B cell (primary cell): ENCODE measurements around the gene SLC38A10. TPM values are rescaled to one million over a fixed set of nuclear protein-coding genes. Genes with fewer than 3 reads are reported as not detected.

Source experiments
- ATAC-seq: fragments of 200-7000 bp; cut with Tn5 transposase; one replicate; pipeline ENCODE4 v1.10.0; 2021; ENCODE audit warnings: low read depth, mild to moderate bottlenecking, moderate number of reproducible peaks, moderate library complexity
- CTCF ChIA-PET: fragments of 350-600 bp; sonication (Branson Sonifier 250); formaldehyde crosslinking; loops from one replicate; lab custom pipeline; 2021; ENCODE audit warnings: antibody characterized with exemption, inconsistent platforms; lab: Charles Lee
- POLR2A ChIA-PET: fragments of 350-600 bp; sonication (Branson Sonifier 250); formaldehyde crosslinking; loops from one replicate; lab custom pipeline; 2021; ENCODE audit warnings: antibody characterized with exemption; lab: Charles Lee
- DNase-seq: peaks from one replicate; pipeline ENCODE4 v3.0.0; 2013
- H2AFZ ChIP-seq: 2 replicates; pipeline ENCODE4 v1.6.1; 2012; ENCODE audit warnings: mild to moderate bottlenecking, low read depth, low read length; ENCODE audit not compliant: insufficient read depth, poor library complexity, severe bottlenecking
- H3K27ac ChIP-seq, 2 donors: 1 replicate in 1 of 2; 2 replicates in 1 of 2; pipeline ENCODE4 v1.5.1; 2012 to 2013; ENCODE audit warnings: low read length in 2 of 2, mild to moderate bottlenecking in 2 of 2, moderate library complexity in 1 of 2
- H3K27me3 ChIP-seq, 4 experiments: fragments of 200-600 bp in 1 of 4; sonication (generic) in 1 of 4; replicated peaks in 1 of 4; 1 replicate in 2 of 4; 2 replicates in 2 of 4; pipeline versions ENCODE4 v1.6.1 to v1.7.0; 2013 to 2016; ENCODE audit warnings: low read length in 3 of 4, mild to moderate bottlenecking in 2 of 4, mixed read lengths in 1 of 4, moderate library complexity in 1 of 4; ENCODE audit not compliant: insufficient read depth in 4 of 4, control insufficient read depth in 3 of 4; ENCODE audit errors: control extremely low read depth in 1 of 4
- H3K36me3 ChIP-seq, 2 experiments: replicated peaks in 1 of 2; 1 replicate in 1 of 2; 2 replicates in 1 of 2; pipeline versions ENCODE4 v1.6.1 to v1.7.1; 2013; ENCODE audit warnings: low read length in 1 of 2; ENCODE audit not compliant: insufficient read depth in 2 of 2, control insufficient read depth in 1 of 2; ENCODE audit errors: control extremely low read depth in 1 of 2, extremely low read depth in 1 of 2
- H3K4me1 ChIP-seq, 2 donors: fragments of 200-600 bp in 1 of 2; sonication (generic) in 1 of 2; 1 replicate in 1 of 2; 2 replicates in 1 of 2; pipeline versions ENCODE4 v1.5.1 to v1.6.1; 2013 to 2017; ENCODE audit warnings: low read length in 2 of 2; ENCODE audit not compliant: control insufficient read depth in 2 of 2, insufficient read depth in 2 of 2
- H3K4me2 ChIP-seq: replicated peaks from 2 replicates; pipeline ENCODE3; 2012; ENCODE audit warnings: mild to moderate bottlenecking, low read depth, low read length; ENCODE audit not compliant: poor library complexity, severe bottlenecking
- H3K4me3 ChIP-seq, 5 experiments: fragments of 200-600 bp in 1 of 5; sonication (generic) in 1 of 5; 1 replicate in 3 of 5; 2 replicates in 2 of 5; pipeline versions ENCODE4 v1.5.1 to v1.7.0; 2011 to 2016; ENCODE audit warnings: low read length in 4 of 5, mild to moderate bottlenecking in 4 of 5, low read depth in 2 of 5, control low read depth in 1 of 5, moderate library complexity in 1 of 5; ENCODE audit not compliant: insufficient read depth in 1 of 5; ENCODE audit errors: control extremely low read depth in 1 of 5, extremely low read depth in 1 of 5
- H3K79me2 ChIP-seq: fragments of 200-600 bp; sonication (generic); one replicate; pipeline ENCODE4 v1.6.0; 2016; ENCODE audit warnings: low read length; ENCODE audit not compliant: control insufficient read depth, insufficient read depth
- H3K9ac ChIP-seq: fragments of 200-600 bp; sonication (generic); 2 replicates; pipeline ENCODE4 v1.6.1; 2017; ENCODE audit warnings: mild to moderate bottlenecking, low read length, moderate library complexity
- H3K9me3 ChIP-seq, 3 donors: one replicate each; pipeline versions ENCODE4 v1.6.1 to v1.7.1; 2013; ENCODE audit warnings: low read length in 2 of 3; ENCODE audit not compliant: control insufficient read depth in 2 of 3, insufficient read depth in 1 of 3; ENCODE audit errors: control extremely low read depth in 1 of 3
- H4K20me1 ChIP-seq: 2 replicates; pipeline ENCODE4 v1.6.0; 2012; ENCODE audit warnings: mild to moderate bottlenecking, low read length; ENCODE audit not compliant: insufficient read depth, control insufficient read depth, poor library complexity, severe bottlenecking
- H3K27ac Mint-ChIP-seq: one replicate; pipeline ENCODE4 v1.8.0; 2021; ENCODE audit warnings: mixed read lengths
- H3K27me3 Mint-ChIP-seq: one replicate; pipeline ENCODE4 v1.8.0; 2021; ENCODE audit warnings: mixed read lengths
- H3K4me1 Mint-ChIP-seq: one replicate; pipeline ENCODE4 v1.8.0; 2021; ENCODE audit warnings: mixed read lengths
- H3K4me3 Mint-ChIP-seq: one replicate; pipeline ENCODE4 v1.8.0; 2021; ENCODE audit warnings: mixed read lengths
- H3K9me3 Mint-ChIP-seq: one replicate; pipeline ENCODE4 v1.8.0; 2022; ENCODE audit warnings: mixed read lengths; ENCODE audit not compliant: insufficient read depth
- CTCF ChIP-seq: fragments of 200-600 bp; IDR thresholded peaks from one replicate; pipeline ENCODE4 v1.8.0; 2022; ENCODE audit warnings: antibody characterized with exemption, mild to moderate bottlenecking
- EZH2 ChIP-seq: IDR thresholded peaks from 2 replicates; pipeline ENCODE4 v1.6.1; 2012; ENCODE audit warnings: borderline replicate concordance, low read depth, mild to moderate bottlenecking, moderate library complexity, low read length; ENCODE audit not compliant: insufficient read depth, poor library complexity, severe bottlenecking
- WGBS: methylation state at CpG from one replicate; pipeline ENCODE4 v1.1.5; 2013; ENCODE audit warnings: missing lambda C conversion rate; ENCODE audit not compliant: insufficient coverage; 5-methylcytosine and 5-hydroxymethylcytosine counted together
- intact Hi-C: fragments of 100-400 bp; cut with micrococcal nuclease; formaldehyde crosslinking; loops from one replicate; pipeline ENCODE4 v1.10.0; 2022
- polyA plus RNA-seq: library from polyadenylated mRNA; depleted of rRNA; stranded (reverse); fragments of >200 nt; gene quantifications from 2 replicates; pipeline ENCODE4 v1.2.3, GENCODE V29; 2012
- total RNA-seq, 2 donors: library from RNA; stranded (reverse); fragments of 120-200 nt in 1 of 2; gene quantifications; 1 replicate in 1 of 2; 2 replicates in 1 of 2; pipeline versions ENCODE4 v1.2.3 to v1.2.4, GENCODE V29; 2013 to 2022

SLC38A10 gene
- total and polyA plus RNA-seq, 2 donors (not counting 1 experiment from before 2014, with no cell fraction given), result 76.1 to 104 TPM

GRCh38 chr17:81335773-81336157 is 40.7 kb upstream of the SLC38A10 start:
- H3K9me3 ChIP-seq, result peaks cover 0 to 2% (median 0%) of the 10 kb centered on the region in 3 donors
- CTCF ChIA-PET, result no interaction called here
- WGBS, result 82% methylated on average over 6 of the region's 9 CpGs
- no peaks in the 10 kb centered on the region for H3K9me3 Mint-ChIP-seq
- H3K4me3 ChIP-seq, result no peak overlapping the region
- H3K27me3 ChIP-seq, result peaks cover 0 to 50% (median 13%) of the 10 kb centered on the region in 4 experiments
- no peaks in the 10 kb centered on the region for H3K36me3 ChIP-seq
- POLR2A ChIA-PET, result interaction anchor here (0.5 to 0.9 kb wide), 2 partner anchors 35 to 537 kb away, joined by 3 to 9 read pairs; no protein-coding TSS in a partner anchor
- no peaks in the 10 kb centered on the region for H3K79me2 ChIP-seq
- no peak for ATAC-seq
- no peaks in the 10 kb centered on the region for H4K20me1 ChIP-seq
- no peaks in the 10 kb centered on the region for H3K4me1 Mint-ChIP-seq
- no peak overlapping the region for H3K27ac ChIP-seq
- TF ChIP-seq EZH2, result no peak
- no peak for TF ChIP-seq CTCF
- H3K4me3 Mint-ChIP-seq, result no peak overlapping the region
- no peak overlapping the region for H2AFZ ChIP-seq
- intact Hi-C loops, result no loop called here
- H3K27ac Mint-ChIP-seq, result no peak overlapping the region
- no peaks in the 10 kb centered on the region for H3K4me1 ChIP-seq
- DNase-seq, result no peak
- no peak overlapping the region for H3K4me2 ChIP-seq
- H3K9ac ChIP-seq, result no peak overlapping the region
- H3K27me3 Mint-ChIP-seq, result peaks cover 31% of the 10 kb centered on the region

- Histone ChIP-seq H3K9me3 (no peaks in the 10 kb centered on the region), H3K4me3 (no peak overlapping the region), H3K4me1 (peaks cover 0 to under 1% of the 10 kb centered on the region in 2 donors), H3K36me3 (no peaks in the 10 kb centered on the region), H3K9ac (no peak overlapping the region), H4K20me1 (no peaks in the 10 kb centered on the region), H3K27ac (no peak overlapping the region), H3K27me3 (peaks cover 0 to 44% (median 11%) of the 10 kb centered on the region in 4 experiments), H3K79me2 (no peaks in the 10 kb centered on the region), H3K4me2 (no peak overlapping the region), H2AFZ (no peak overlapping the region)
- H3K9me3 Mint-ChIP-seq, result no peaks in the 10 kb centered on the region
- H3K27ac Mint-ChIP-seq, result no peak overlapping the region
- intact Hi-C loops, result no loop called here
- WGBS, result 94% methylated on average over 14 of the region's 14 CpGs
- TF ChIP-seq EZH2 (no peak), CTCF (no peak)
- H3K4me1 Mint-ChIP-seq, result no peaks in the 10 kb centered on the region
- CTCF ChIA-PET, result no interaction called here
- no peak overlapping the region for H3K4me3 Mint-ChIP-seq
- no peak for DNase-seq
- POLR2A ChIA-PET, result interaction anchor here (0.5 to 0.9 kb wide), 2 partner anchors 35 to 537 kb away, joined by 3 to 9 read pairs; no protein-coding TSS in a partner anchor
- H3K27me3 Mint-ChIP-seq, result peaks cover 31% of the 10 kb centered on the region
- no peak for ATAC-seq
These were observed 40.1 kb upstream of the SLC38A10 start for GRCh38 chr17:81334987-81335772.
